ENCODE measurements around the gene FNIP1. TPM values are rescaled to one million over a fixed set of nuclear protein-coding genes. Genes with fewer than 3 reads are reported as not detected.
A peak's percentile ranks its signal among the peaks of the same experiment; 100 is the strongest.

Gene FNIP1
- total and polyA plus RNA-seq, 2 of the 13 experiments (the other 11 are each of a cell fraction or from before 2014, with no cell fraction given) = 10.9 to 29.3 TPM

DNA sequence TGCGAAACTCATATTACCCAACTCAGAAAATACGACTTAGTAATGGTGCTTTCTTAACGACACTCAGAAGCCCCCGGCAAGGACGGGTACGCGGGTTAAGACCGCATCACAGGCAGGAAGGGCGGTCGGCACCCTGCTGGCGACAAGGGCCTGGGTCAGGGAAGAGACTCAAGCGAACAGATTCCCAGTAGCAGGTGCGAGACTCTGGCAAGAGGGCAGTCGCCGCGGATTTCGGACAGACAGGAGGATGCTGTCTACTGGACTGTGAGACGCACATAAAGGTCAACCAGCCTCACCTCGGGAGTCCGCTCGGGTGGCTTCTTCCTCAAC is 162.2 kb downstream of the FNIP1 start (continued):
- no peak for TF ChIP-seq PPARG (CRISPR knock-in tag; conservative IDR thresholded peaks at IDR 0.05)
- 0 out of 2 replicates have a peak, but pooled peaks have one; percentile 29 for TF ChIP-seq ZNF30 (CRISPR knock-in tag; IDR thresholded peaks at IDR 0.05)
- no peak for TF ChIP-seq ZNF224 (CRISPR knock-in tag; IDR thresholded peaks at IDR 0.05)
- TF ChIP-seq ATF3 (CRISPR knock-in tag; IDR thresholded peaks at IDR 0.05) = no peak
- no peak for TF ChIP-seq XBP1 (CRISPR knock-in tag; IDR thresholded peaks at IDR 0.05)
- no peak for TF ChIP-seq SKI (IDR thresholded peaks at IDR 0.05; ENCODE audit: partially characterized antibody)
- no peak for TF ChIP-seq ZBTB38 (CRISPR knock-in tag; IDR thresholded peaks at IDR 0.05)
- TF ChIP-seq, protein P1, sequence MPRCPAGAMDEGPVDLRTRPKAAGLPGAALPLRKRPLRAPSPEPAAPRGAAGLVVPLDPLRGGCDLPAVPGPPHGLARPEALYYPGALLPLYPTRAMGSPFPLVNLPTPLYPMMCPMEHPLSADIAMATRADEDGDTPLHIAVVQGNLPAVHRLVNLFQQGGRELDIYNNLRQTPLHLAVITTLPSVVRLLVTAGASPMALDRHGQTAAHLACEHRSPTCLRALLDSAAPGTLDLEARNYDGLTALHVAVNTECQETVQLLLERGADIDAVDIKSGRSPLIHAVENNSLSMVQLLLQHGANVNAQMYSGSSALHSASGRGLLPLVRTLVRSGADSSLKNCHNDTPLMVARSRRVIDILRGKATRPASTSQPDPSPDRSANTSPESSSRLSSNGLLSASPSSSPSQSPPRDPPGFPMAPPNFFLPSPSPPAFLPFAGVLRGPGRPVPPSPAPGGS (CRISPR knock-in tag; IDR thresholded peaks at IDR 0.05) = no peak
- TF ChIP-seq, protein P2, sequence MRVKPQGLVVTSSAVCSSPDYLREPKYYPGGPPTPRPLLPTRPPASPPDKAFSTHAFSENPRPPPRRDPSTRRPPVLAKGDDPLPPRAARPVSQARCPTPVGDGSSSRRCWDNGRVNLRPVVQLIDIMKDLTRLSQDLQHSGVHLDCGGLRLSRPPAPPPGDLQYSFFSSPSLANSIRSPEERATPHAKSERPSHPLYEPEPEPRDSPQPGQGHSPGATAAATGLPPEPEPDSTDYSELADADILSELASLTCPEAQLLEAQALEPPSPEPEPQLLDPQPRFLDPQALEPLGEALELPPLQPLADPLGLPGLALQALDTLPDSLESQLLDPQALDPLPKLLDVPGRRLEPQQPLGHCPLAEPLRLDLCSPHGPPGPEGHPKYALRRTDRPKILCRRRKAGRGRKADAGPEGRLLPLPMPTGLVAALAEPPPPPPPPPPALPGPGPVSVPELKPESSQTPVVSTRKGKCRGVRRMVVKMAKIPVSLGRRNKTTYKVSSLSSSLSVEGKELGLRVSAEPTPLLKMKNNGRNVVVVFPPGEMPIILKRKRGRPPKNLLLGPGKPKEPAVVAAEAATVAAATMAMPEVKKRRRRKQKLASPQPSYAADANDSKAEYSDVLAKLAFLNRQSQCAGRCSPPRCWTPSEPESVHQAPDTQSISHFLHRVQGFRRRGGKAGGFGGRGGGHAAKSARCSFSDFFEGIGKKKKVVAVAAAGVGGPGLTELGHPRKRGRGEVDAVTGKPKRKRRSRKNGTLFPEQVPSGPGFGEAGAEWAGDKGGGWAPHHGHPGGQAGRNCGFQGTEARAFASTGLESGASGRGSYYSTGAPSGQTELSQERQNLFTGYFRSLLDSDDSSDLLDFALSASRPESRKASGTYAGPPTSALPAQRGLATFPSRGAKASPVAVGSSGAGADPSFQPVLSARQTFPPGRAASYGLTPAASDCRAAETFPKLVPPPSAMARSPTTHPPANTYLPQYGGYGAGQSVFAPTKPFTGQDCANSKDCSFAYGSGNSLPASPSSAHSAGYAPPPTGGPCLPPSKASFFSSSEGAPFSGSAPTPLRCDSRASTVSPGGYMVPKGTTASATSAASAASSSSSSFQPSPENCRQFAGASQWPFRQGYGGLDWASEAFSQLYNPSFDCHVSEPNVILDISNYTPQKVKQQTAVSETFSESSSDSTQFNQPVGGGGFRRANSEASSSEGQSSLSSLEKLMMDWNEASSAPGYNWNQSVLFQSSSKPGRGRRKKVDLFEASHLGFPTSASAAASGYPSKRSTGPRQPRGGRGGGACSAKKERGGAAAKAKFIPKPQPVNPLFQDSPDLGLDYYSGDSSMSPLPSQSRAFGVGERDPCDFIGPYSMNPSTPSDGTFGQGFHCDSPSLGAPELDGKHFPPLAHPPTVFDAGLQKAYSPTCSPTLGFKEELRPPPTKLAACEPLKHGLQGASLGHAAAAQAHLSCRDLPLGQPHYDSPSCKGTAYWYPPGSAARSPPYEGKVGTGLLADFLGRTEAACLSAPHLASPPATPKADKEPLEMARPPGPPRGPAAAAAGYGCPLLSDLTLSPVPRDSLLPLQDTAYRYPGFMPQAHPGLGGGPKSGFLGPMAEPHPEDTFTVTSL (CRISPR knock-in tag; IDR thresholded peaks at IDR 0.05; ENCODE audit: borderline replicate concordance) = no peak
- TF ChIP-seq NCOA2 (CRISPR knock-in tag; IDR thresholded peaks at IDR 0.05) = no peak
- TF ChIP-seq ZMYM3 (CRISPR knock-in tag; IDR thresholded peaks at IDR 0.05) = 0 out of 2 replicates have a peak, but pooled peaks have one; percentile 14
- TF ChIP-seq, protein P3, sequence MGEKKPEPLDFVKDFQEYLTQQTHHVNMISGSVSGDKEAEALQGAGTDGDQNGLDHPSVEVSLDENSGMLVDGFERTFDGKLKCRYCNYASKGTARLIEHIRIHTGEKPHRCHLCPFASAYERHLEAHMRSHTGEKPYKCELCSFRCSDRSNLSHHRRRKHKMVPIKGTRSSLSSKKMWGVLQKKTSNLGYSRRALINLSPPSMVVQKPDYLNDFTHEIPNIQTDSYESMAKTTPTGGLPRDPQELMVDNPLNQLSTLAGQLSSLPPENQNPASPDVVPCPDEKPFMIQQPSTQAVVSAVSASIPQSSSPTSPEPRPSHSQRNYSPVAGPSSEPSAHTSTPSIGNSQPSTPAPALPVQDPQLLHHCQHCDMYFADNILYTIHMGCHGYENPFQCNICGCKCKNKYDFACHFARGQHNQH (CRISPR knock-in tag; IDR thresholded peaks at IDR 0.05) = no peak
- no peak for TF ChIP-seq ZNF629 (CRISPR knock-in tag; conservative IDR thresholded peaks at IDR 0.05)
- TF ChIP-seq ZBTB3 (CRISPR knock-in tag; IDR thresholded peaks at IDR 0.05; ENCODE audit: borderline replicate concordance, low read depth) = no peak; the same call in 1 of the 2 replicates
- TF ChIP-seq PHF8 (CRISPR knock-in tag; IDR thresholded peaks at IDR 0.05) = no peak
- TF ChIP-seq IKZF4 (CRISPR knock-in tag; IDR thresholded peaks at IDR 0.05; ENCODE audit: borderline replicate concordance, low read depth, not compliant biosample characterization) = no peak
- TF ChIP-seq FOXA3 (CRISPR knock-in tag; IDR thresholded peaks at IDR 0.05) = 0 out of 2 replicates have a peak, but pooled peaks have one; percentile 3
- peak; percentile 47; the same call in 1 of the 2 replicates for TF ChIP-seq NR2F6 (IDR thresholded peaks at IDR 0.05)
- TF ChIP-seq NR2F6 (CRISPR knock-in tag; IDR thresholded peaks at IDR 0.05) = no peak
- no peak for TF ChIP-seq ZNF260 (CRISPR knock-in tag; IDR thresholded peaks at IDR 0.05; ENCODE audit: borderline replicate concordance, low read depth)
- TF ChIP-seq NFIB (CRISPR knock-in tag; IDR thresholded peaks at IDR 0.05; ENCODE audit: borderline replicate concordance) = no peak
- TF ChIP-seq NFYC (CRISPR knock-in tag; IDR thresholded peaks at IDR 0.05) = no peak
- TF ChIP-seq THAP8 (CRISPR knock-in tag; IDR thresholded peaks at IDR 0.05; ENCODE audit: borderline replicate concordance) = no peak
- TF ChIP-seq SUZ12 (IDR thresholded peaks at IDR 0.05; ENCODE audit: low read depth, low read length) = no peak

All from HepG2 (cell line).